ENCODE measurements around the gene LRRK1.
"Not testable (repeated sequence)": the region's sequence is repeated elsewhere in the genome, so short reads cannot be mapped to it uniquely, and the experiment has no call there.

LRRK1 gene

GRCh38 chr15:101092156-101092866 is 173.2 kb downstream of the LRRK1 start:
- no peak for DNase-seq
- ATAC-seq = no peak

GRCh38 chr15:101092867-101093202 is 173.7 kb downstream of the LRRK1 start:
- no peak for ATAC-seq
- no peak for DNase-seq

GRCh38 chr15:101093958-101094357 is 174.8 kb downstream of the LRRK1 start:
- ATAC-seq (no peak), DNase-seq (no peak)

GRCh38 chr15:101095796-101096406 is 176.7 kb downstream of the LRRK1 start:
- not testable (repeated sequence) for ATAC-seq, DNase-seq

GRCh38 chr15:101097111-101097510 is 178.0 kb downstream of the LRRK1 start:
- ATAC-seq (no peak), DNase-seq (no peak)

GRCh38 chr15:101099183-101099582 is 180.0 kb downstream of the LRRK1 start:
- DNase-seq (no peak), ATAC-seq (peak; percentile 32)

- ATAC-seq = no peak
- no peak for DNase-seq
These were observed 181.0 kb downstream of the LRRK1 start for GRCh38 chr15:101100118-101100517.

- ATAC-seq (no peak), DNase-seq (no peak)
These were observed 181.7 kb downstream of the LRRK1 start for GRCh38 chr15:101100593-101101442.

- no peak for DNase-seq
- no peak for ATAC-seq
These were observed 182.5 kb downstream of the LRRK1 start for GRCh38 chr15:101101676-101102075.

- no peak for ATAC-seq
These were observed 183.6 kb downstream of the LRRK1 start for GRCh38 chr15:101102746-101103145.

GRCh38 chr15:101103598-101103997 is 184.4 kb downstream of the LRRK1 start:
- ATAC-seq (no peak), DNase-seq (no peak)

More at GRCh38 chr15:101102746-101103145, 183.6 kb downstream of the LRRK1 start:
- DNase-seq = no peak

- ATAC-seq (no peak), DNase-seq (no peak)
These were observed 185.0 kb downstream of the LRRK1 start for GRCh38 chr15:101104141-101104540.

GRCh38 chr15:101105059-101105891 is 186.1 kb downstream of the LRRK1 start:
- ATAC-seq (no peak), DNase-seq (no peak)

GRCh38 chr15:101107101-101107500 is 187.9 kb downstream of the LRRK1 start:
- ATAC-seq (no peak), DNase-seq (no peak)

- no peak for ATAC-seq
These were observed 188.7 kb downstream of the LRRK1 start for GRCh38 chr15:101107625-101108460.

GRCh38 chr15:101108461-101108775 is 189.3 kb downstream of the LRRK1 start:
- ATAC-seq (no peak), DNase-seq (no peak)

More at GRCh38 chr15:101107625-101108460, 188.7 kb downstream of the LRRK1 start:
- DNase-seq = no peak

GRCh38 chr15:101108791-101109190 is 189.6 kb downstream of the LRRK1 start:
- ATAC-seq (no peak), DNase-seq (no peak)

- ATAC-seq (peak; percentile 24), DNase-seq (no peak)
These were observed 191.8 kb downstream of the LRRK1 start for GRCh38 chr15:101110681-101111569.

- DNase-seq = no peak
- no peak for ATAC-seq
These were observed 192.6 kb downstream of the LRRK1 start for GRCh38 chr15:101111570-101112262.

Data from stimulated activated naive CD8-positive, alpha-beta T cell treated with anti-CD3 and anti-CD28 coated beads, Interleukin-15, Interleukin-2, amounts not matched to agents 100 U/mL and 50 U/mL, for 24 hours (primary cell).